Activated naive CD8-positive, alpha-beta T cell treated with anti-CD3 and anti-CD28 coated beads, Interleukin-2, amount 50 U/mL, for 24 hours (primary cell): ENCODE results near the gene ANAPC7.
"Not testable (repeated sequence)": the region's sequence is repeated elsewhere in the genome, so short reads cannot be mapped to it uniquely, and the experiment has no call there.

ENCODE experiments used
- ATAC-seq: fragments of 150-1000 bp; cut with Tn5 transposase; one replicate; pipeline ENCODE4 v1.10.0; 2021
- DNase-seq: peaks from one replicate; pipeline ENCODE4 v3.0.0; 2021
- H3K27ac Mint-ChIP-seq: one replicate; pipeline ENCODE4 v1.8.0; 2021; ENCODE audit warnings: mild to moderate bottlenecking, mixed read lengths
- H3K27me3 Mint-ChIP-seq: one replicate; pipeline ENCODE4 v1.8.0; 2021; ENCODE audit warnings: mixed read lengths
- H3K36me3 Mint-ChIP-seq: one replicate; pipeline ENCODE4 v1.8.0; 2021; ENCODE audit warnings: low read depth, mixed read lengths
- H3K4me1 Mint-ChIP-seq: one replicate; pipeline ENCODE4 v1.8.0; 2021; ENCODE audit warnings: mixed read lengths
- H3K4me3 Mint-ChIP-seq: one replicate; pipeline ENCODE4 v1.8.0; 2021; ENCODE audit warnings: mild to moderate bottlenecking, moderate library complexity, mixed read lengths
- H3K9me3 Mint-ChIP-seq: one replicate; pipeline ENCODE4 v1.8.0; 2021; ENCODE audit warnings: mixed read lengths

Gene ANAPC7

DNA sequence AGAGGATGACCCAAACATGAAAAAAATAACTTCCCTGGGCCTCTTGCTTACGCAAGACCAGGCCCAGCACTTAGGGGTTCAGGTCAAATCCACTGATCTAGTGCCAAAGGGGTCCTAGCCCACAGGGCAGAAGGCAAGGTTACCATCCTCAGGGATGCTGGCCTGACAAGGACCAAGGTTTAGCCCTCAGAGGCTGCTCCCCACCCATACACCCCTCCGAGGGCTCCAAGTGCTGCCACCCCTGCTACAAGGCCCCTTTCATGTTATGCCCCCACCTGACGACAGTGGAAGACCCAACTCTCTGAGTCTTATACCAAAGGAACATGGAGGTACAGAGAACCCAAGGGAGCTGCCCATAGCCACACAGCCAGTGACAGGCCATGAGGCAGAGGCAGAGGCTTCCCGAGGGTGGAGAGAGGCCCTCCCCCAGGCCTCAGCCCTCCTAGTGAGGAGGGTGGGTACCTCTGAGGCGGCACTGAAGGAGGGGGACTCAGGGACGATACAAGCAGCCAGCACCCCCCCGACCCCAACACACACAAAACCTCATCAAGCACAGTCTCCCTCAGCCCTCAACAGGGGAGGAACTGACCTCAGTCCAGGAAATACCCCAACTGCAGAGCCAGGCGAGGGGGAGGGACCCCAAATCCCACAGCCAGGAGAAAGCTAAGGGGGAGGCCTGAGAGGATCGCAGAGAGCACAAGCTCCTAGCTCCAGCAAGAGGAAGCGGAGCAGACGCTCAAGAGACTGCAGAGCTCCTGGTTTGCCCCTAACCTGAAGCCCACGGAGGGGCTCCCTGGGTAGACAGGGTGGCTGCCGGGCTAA is 37.0 kb downstream of the ANAPC7 start:
- no peak for DNase-seq
- H3K9me3 Mint-ChIP-seq, result no peaks in the 10 kb centered on the region
- H3K4me3 Mint-ChIP-seq, result no peak overlapping the region
- H3K4me1 Mint-ChIP-seq, result peaks cover 3% of the 10 kb centered on the region
- H3K27ac Mint-ChIP-seq, result no peak overlapping the region
- ATAC-seq, result no peak
- H3K27me3 Mint-ChIP-seq, result no peaks in the 10 kb centered on the region
- H3K36me3 Mint-ChIP-seq, result no peaks in the 10 kb centered on the region

DNA sequence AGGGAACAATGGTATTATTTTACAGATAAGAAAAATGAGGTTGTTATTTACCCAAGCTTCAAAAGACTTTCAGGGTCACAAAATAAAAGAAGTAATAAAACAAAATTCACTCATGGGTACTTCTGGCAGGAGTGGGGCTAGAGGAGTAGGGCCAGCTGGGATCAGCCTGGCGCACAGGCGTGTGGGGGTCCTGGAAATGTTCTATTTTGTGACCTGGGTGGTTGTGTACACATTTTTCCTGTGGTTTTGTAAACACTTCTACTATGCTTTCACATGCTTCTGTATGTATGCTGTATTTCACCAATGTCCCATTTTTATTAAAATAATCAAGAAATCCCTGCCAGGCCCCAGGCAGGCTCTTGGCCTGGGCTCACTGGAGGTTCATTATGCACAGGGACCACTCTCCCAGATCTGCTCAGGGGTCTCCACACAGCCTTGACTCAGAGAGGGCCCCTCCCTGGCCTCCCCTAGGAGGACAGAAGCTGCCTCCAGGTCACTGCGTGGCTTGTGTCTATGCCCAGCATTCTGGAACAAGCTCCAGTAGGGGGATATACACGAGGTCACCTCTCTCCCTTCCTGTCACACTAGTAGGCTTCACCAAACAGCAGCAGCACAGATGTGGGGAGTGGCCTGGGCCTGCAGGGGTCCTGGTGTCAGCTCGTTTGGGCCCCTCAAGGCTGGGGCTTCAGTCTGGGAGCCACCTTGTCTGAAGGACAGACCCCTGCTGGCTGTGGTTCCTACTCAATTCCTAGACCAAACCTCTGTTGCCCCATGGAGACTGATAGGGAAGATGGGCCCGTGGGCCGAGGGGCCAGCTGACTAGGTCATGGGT is 37.8 kb downstream of the ANAPC7 start:
- H3K27ac Mint-ChIP-seq, result no peak overlapping the region
- no peaks in the 10 kb centered on the region for H3K27me3 Mint-ChIP-seq
- H3K9me3 Mint-ChIP-seq, result no peaks in the 10 kb centered on the region
- H3K4me1 Mint-ChIP-seq, result peaks cover 3% of the 10 kb centered on the region
- no peak for DNase-seq
- no peak for ATAC-seq
- H3K4me3 Mint-ChIP-seq, result no peak overlapping the region
- H3K36me3 Mint-ChIP-seq, result no peaks in the 10 kb centered on the region

DNA sequence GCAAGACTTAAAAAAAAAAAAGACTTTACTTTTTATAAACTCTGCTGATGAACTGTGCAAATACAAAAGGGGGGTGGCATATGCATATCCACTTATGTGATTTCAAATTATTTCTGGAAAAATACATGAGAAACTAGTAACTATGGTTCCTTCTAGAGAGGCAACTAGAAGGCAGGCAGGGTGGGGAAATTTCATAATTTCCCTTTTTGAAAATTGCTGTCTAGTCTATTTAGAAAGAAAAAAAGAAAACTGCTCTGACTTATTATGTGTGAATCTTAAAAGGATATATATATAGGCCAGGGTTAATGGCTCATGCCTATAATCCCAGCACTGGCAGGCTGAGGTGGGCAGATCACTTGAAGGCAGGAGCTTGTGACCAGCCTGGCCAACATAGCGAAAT is 42.3 kb downstream of the ANAPC7 start:
- Mint-ChIP-seq H3K4me1 (no peaks in the 10 kb centered on the region), H3K4me3 (no peak overlapping the region), H3K27ac (no peak overlapping the region), H3K27me3 (no peaks in the 10 kb centered on the region), H3K36me3 (no peaks in the 10 kb centered on the region), H3K9me3 (no peaks in the 10 kb centered on the region)
- ATAC-seq (no peak), DNase-seq (no peak)

DNA sequence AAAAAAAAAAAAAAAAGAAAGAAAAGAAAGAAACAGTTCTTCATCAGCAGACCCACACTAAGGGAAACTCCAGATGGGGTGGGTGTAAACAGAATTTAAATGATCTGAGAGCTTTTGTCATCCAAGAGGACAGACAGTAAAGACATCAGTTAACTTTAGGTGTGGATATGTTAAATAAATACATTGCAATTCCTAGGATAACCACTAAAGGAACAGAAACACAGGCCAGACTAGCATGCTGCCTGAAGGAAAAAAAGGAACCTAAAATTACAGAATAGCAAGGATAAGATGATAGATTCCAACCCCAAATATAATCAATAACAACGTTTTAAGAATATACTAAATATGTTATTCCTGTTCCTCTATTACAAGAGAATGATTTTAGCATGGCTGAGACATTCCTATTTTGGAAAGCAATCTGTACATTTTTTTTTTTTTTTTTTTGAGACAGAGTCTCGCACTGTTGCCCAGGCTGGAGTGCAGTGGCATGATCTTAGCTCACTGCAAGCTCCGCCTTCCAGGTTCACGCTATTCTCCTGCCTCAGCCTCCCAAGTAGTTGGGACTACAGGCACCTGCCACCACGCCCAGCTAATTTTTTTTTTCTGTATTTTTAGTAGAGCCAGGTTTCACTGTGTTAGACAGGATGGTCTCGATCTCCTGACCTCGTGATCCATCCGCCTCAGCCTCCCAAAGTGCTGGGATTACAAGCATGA is 45.0 kb downstream of the ANAPC7 start:
- not testable (repeated sequence) for H3K4me1 Mint-ChIP-seq

DNA sequence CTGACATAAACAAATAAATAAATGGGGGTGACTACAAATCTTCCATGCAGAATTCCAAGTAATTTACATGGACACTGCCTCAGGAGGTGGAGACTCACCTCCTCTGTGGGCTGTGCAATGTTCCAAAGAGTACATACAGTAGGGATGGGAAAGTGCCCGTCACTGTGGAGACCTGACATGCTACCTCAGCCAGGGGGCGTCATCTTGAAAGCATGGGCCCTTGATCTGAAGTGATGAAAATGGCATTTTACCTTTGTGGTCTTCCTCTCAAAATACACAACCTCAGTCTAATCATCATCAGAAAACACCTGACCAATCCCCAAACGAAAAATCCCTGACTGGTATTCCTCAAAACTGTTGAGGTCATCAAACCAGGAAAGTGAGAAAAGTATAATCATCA is 48.4 kb downstream of the ANAPC7 start:
- Mint-ChIP-seq H3K9me3 (no peaks in the 10 kb centered on the region), H3K4me1 (peaks cover 12% of the 10 kb centered on the region), H3K36me3 (peaks cover 6% of the 10 kb centered on the region), H3K4me3 (no peak overlapping the region), H3K27me3 (no peaks in the 10 kb centered on the region), H3K27ac (no peak overlapping the region)
- peak; percentile 35 for DNase-seq
- ATAC-seq, result peak; percentile 78

More for the DNA sequence above, 45.0 kb downstream of the ANAPC7 start:
- not testable (repeated sequence) for H3K36me3 Mint-ChIP-seq, H3K9me3 Mint-ChIP-seq, ATAC-seq, H3K27me3 Mint-ChIP-seq, H3K4me3 Mint-ChIP-seq, DNase-seq, H3K27ac Mint-ChIP-seq

DNA sequence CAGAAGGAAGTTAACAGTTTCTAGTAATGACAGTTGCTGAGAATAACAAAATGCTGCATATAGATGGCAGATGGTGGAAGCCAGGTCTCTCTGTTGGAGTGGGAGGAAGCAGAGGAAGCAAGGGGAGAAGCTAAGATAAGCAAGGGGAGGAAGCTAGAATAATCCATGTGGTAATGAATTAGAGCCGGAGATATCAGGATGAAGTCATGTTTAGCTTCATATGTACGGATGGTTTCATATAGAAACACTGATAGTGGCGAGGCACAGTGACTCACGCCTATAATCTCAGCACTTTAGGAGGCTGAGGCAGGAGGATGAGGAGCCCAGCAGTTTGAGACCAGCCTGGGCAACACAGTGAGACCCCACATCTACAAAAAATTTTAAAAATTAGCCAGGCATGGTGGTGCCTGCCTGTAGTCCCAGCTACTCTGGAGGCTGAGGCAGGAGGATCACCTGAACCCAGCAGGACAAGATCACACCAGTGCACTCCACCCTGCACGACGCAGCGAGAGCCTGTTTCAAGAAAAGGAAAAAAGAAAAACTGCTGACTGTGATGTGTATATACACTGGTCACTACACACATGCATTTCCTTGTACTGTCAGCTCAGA is 49.2 kb downstream of the ANAPC7 start:
- Mint-ChIP-seq H3K9me3 (no peaks in the 10 kb centered on the region), H3K27me3 (no peaks in the 10 kb centered on the region), H3K4me1 (peaks cover 20% of the 10 kb centered on the region), H3K27ac (no peak overlapping the region), H3K36me3 (peaks cover 11% of the 10 kb centered on the region), H3K4me3 (no peak overlapping the region)
- ATAC-seq (peak; percentile 18), DNase-seq (no peak)

DNA sequence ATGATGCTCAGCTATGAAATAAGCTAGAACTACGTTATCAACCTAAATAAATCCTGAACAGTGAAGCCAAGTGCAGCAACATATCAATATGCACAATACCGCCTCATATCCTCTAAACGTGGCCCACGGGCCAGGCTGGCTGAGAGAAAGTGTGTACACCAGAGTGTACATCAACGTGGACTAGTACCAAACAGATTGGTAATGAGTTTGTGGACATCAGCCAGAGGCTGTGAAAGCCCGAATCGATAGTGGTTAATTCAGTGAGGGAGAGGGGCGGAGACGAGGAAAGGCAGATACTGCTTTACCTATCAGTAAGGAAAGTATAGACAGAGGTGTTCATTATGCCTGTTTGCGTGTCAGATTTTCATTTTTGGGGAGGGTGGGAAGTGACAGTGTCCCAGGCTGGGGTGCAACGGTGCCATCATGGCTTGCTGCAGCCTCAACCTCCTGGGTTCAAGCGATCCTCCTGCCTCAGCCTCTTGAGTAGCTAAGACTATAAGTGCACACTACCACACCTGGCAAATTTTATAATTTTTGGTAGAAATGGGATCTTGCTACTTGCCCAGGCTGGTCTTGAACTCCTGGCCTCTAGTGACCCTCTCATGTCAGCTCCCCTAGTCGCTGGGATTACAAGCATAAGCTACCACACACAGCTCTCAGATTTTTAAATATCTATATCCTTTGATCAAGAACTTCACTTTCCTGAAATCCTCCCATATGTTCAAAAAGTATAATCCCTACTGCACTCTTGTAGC is 50.1 kb downstream of the ANAPC7 start:
- DNase-seq (no peak), ATAC-seq (no peak)
- Mint-ChIP-seq H3K27me3 (no peaks in the 10 kb centered on the region), H3K4me3 (no peak overlapping the region), H3K4me1 (peaks cover 28% of the 10 kb centered on the region), H3K9me3 (no peaks in the 10 kb centered on the region), H3K36me3 (peaks cover 12% of the 10 kb centered on the region), H3K27ac (no peak overlapping the region)

DNA sequence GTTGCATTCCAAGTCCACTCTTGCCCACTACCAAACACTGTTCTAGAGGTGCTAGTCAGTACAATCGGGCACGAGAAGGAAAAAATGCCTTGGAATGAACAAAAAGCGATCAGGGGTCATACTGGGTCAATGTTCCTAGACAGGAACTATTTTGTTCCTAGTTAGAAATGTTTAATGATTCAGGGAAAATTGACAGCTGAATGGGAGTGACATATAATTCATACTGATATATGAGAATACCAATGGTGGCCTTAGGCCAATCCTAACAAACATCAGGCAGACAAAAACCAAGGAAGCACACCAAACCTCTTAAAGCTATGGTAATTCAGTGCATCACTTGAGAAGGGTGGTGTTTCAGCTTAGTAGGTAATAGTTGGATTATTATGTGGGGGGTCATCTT is 51.1 kb downstream of the ANAPC7 start:
- DNase-seq (no peak), ATAC-seq (no peak)
- H3K9me3 Mint-ChIP-seq, result no peaks in the 10 kb centered on the region
- H3K4me3 Mint-ChIP-seq, result no peak overlapping the region
- no peaks in the 10 kb centered on the region for H3K27me3 Mint-ChIP-seq
- peaks cover 36% of the 10 kb centered on the region for H3K4me1 Mint-ChIP-seq
- no peak overlapping the region for H3K27ac Mint-ChIP-seq
- H3K36me3 Mint-ChIP-seq, result peaks cover 19% of the 10 kb centered on the region

DNA sequence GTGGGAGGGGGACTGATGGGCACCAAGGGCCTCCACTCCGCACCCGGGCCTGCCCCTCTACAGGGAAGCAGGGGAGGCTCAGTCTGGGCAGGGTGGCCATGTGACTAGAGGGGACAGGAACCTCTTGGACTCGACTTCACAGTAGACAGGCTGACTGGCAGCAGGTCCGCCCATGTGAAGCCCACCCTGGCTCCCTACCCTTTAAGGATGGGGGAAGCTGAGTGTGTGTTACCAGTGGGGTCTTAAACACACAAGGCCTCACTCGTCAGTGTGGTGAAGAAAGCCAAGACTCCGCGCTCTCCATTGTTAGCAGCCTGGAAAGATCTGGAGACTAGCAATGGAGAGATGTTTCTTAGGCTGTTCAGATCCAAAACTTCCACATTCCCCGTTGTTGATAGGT is 52.4 kb downstream of the ANAPC7 start:
- no peak for DNase-seq
- no peaks in the 10 kb centered on the region for H3K27me3 Mint-ChIP-seq
- ATAC-seq, result no peak
- no peaks in the 10 kb centered on the region for H3K9me3 Mint-ChIP-seq
- H3K4me1 Mint-ChIP-seq, result peaks cover 38% of the 10 kb centered on the region
- peaks cover 32% of the 10 kb centered on the region for H3K36me3 Mint-ChIP-seq
- no peak overlapping the region for H3K27ac Mint-ChIP-seq
- H3K4me3 Mint-ChIP-seq, result no peak overlapping the region

DNA sequence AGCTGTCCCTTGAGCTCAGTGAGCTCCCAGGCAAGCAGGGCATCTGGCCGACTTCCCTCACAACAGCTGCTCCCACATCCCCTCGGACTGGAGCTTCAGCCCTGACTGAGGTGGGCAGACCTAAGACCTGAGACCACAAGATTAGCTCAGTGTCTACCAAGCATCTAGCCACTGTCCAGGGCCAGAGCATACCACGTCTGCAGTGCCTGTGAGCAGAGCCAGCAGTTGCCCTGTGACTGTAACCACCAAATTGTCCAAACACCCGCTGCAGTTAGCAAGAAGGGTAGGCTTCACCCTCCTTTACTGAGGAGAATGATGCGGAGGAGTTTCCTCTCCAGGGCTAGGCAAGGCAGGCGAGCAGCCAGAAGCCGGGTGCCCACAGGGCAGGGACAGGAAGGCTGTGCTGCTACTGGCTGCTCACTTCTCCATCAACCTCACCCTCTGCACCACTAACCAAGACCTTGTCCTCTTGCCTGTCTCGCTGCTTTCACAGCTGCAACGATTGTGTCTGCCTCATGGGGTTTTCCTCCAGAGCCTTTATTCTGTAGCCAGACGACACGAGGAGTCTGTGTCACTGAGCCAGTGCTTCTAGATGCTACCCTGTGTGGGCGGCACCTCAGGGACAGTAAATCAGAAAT is 53.9 kb downstream of the ANAPC7 start:
- peaks cover 41% of the 10 kb centered on the region for H3K36me3 Mint-ChIP-seq
- peaks cover 34% of the 10 kb centered on the region for H3K4me1 Mint-ChIP-seq
- no peaks in the 10 kb centered on the region for H3K9me3 Mint-ChIP-seq
- no peaks in the 10 kb centered on the region for H3K27me3 Mint-ChIP-seq
- peak overlapping the region; percentile 10 for H3K27ac Mint-ChIP-seq
- peak; percentile 23 for DNase-seq
- no peak overlapping the region for H3K4me3 Mint-ChIP-seq
- peak; percentile 48 for ATAC-seq

DNA sequence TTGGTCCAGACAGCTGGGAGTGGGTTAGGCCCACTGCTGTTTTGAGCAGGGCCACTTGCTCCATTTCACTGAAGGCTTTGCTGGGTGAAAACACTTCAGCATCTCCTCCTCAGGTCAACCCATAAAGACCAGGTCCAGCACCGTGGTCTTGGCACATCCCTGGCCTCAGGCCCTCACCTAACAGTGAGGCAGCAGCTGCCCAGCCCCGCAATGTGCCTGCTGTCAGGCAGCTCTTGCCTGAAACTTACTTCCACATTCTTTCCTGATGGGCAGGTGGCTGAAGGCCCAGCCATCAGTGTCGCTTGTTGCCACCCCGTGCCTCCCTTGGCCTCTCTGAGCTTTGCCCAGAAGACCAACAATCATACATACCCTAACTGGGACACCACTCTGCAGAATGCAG is 54.4 kb downstream of the ANAPC7 start:
- no peak overlapping the region for H3K4me3 Mint-ChIP-seq
- DNase-seq (no peak), ATAC-seq (peak; percentile 6)
- H3K36me3 Mint-ChIP-seq, result peaks cover 46% of the 10 kb centered on the region
- H3K9me3 Mint-ChIP-seq, result no peaks in the 10 kb centered on the region
- peak overlapping the region; percentile 10 for H3K27ac Mint-ChIP-seq
- H3K27me3 Mint-ChIP-seq, result no peaks in the 10 kb centered on the region
- H3K4me1 Mint-ChIP-seq, result peaks cover 31% of the 10 kb centered on the region

DNA sequence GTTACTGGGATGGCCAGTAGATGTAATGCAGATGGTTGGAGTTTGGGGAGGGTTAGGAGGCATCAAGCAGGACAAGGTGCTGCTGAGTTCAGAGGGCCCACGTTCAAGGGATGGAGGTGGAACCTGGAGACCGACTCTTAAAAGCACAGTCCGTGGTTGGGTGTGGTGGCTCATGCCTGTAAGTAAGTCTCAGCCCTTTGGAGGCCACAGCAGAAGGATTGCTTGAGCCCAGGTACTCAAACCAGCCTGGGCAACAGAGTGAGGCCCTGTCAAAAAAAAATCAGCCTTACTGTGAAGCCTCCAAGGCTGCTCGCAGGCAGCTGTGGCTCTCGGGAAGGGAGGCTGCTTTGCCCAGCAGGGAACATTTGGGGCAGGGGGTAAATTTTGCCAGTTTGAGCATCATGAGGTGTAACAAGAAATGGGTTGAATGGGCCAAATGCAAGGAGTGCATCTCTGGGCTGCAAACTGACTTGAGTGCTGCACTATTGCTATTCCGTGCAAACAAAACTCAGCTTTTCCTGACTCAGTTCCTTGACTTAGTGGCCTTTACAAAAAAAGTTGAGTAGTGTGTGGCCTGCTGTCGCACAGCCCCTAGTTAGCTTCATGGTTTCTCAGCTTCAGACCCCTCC is 55.0 kb downstream of the ANAPC7 start:
- DNase-seq (no peak), ATAC-seq (no peak)
- Mint-ChIP-seq H3K36me3 (peaks cover 52% of the 10 kb centered on the region), H3K27ac (no peak overlapping the region), H3K4me3 (no peak overlapping the region), H3K27me3 (no peaks in the 10 kb centered on the region), H3K9me3 (no peaks in the 10 kb centered on the region), H3K4me1 (peaks cover 31% of the 10 kb centered on the region)

DNA sequence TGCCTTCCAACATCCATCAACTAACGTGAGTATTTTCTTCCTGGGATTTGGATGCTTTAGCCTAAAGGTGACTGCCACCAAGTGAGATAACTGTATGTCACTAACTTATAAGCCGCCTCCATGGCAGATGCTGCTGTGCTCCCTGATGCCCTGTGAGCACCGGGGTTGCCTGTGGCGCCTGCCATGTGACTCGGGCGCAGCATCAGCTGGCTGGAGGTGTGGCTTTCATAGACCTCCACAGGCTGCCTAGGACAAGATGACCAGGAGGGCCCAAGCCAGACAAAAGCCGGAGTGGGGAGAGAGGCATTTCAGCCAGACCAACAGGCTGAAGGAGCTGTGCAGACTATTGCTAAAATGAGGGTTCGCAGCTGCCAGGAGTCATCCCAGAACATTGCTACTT is 55.7 kb downstream of the ANAPC7 start:
- no peaks in the 10 kb centered on the region for H3K27me3 Mint-ChIP-seq
- no peaks in the 10 kb centered on the region for H3K9me3 Mint-ChIP-seq
- DNase-seq (no peak), ATAC-seq (no peak)
- H3K36me3 Mint-ChIP-seq, result peaks cover 59% of the 10 kb centered on the region
- no peak overlapping the region for H3K27ac Mint-ChIP-seq
- no peak overlapping the region for H3K4me3 Mint-ChIP-seq
- H3K4me1 Mint-ChIP-seq, result peaks cover 31% of the 10 kb centered on the region
